Stimulated activated CD8-positive, alpha-beta memory T cell treated with anti-CD3 and anti-CD28 coated beads, Interleukin-4, amount 100 ng/mL, for 24 hours (primary cell): ENCODE data around the gene NAV2.

Source experiments
- DNase-seq: peaks from one replicate; pipeline ENCODE4 v3.0.0-alpha.2; 2020; ENCODE audit warnings: low read depth

The NAV2 gene

DNA sequence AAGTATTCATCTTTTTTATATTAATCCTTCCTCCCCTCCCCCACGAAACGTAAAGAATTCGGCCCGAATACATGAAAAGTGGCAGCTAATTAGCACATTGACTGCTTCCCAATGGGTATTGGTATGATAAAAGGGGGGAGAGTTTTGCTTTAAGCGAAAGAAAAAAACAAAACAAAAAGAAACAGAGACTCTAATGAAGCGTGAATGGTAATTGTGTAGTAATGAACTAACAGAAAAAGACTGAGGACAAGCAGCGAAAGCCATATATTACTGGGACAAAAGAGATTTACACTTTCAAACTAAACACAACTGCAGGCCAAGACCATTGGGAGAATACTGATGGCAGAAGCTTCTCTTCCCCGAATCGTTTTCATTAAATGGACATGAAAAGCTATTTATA lies 445.1 kb downstream of the NAV2 start:
- no peak for DNase-seq

DNA sequence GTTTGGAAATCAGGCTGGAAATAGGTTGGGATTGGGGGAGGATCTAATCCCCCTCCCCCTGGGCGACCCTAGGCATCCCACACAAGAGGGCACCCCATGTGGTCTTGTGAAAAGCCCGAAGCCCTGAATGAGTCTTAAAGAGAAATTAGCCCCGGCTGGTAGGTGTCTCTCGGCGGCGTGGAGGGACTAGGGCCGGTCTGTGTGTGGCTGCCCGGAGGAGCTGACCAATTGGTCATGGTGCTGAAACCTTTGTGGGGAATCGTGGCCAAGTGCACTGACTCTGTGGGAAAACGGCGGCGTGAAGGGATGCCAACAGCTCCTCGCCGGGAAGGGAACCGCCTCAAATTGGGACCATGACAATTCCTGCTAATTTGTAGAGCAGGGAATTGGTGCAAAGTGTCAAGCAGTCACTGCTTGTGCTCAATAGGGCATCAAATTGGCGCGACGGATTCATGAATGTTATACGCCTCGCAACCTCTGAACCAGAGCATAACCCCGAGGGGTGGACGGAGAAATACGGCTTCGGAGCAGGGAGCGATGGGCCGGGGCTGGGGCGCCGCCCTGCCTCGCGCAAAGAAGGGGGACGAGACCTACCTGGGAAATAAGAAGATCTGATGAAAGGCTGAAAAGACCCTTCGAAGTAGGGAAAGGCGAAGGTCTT lies 446.1 kb downstream of the NAV2 start:
- no peak for DNase-seq

- DNase-seq = no peak
Observed at GRCh38 chr11:20159466-20160381, 447.1 kb downstream of the NAV2 start.

DNA sequence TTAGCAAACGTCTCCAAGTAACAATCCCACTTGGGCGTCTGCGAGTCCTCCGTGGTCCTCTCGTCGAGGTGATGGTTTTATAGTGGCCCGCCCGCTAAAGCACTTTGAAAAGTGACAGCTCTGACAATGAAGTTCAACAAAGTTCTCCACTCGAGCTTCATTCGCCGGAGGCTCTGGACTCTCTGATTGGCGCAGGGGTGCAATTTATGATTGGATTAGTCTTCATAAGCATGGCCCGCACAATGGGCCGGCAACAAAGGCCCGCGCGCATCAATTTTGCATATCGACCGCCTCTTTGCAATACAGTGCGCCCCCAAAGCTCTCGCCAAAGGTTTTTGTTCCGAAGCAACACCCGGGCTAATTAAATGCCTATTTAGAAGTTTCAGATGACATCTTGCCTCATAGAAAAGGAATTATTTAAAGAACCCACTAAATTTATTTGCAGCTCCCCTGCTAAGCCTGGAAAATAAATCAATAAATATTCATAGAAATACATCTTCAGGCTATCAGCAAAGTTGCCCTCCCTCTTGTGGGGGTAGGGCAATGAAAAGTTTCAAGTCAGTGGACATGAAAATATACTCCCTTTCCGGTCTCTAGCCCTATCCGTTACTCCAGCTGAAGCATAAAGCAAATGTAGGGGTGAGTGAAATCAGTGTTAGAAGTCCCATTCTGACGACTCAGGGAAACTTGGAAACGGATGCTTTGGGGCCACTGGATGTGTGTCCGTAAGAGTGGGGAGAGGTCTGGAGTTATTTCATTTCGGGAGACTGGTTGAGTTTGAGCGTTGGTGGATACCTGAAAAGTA lies 448.0 kb downstream of the NAV2 start, which contains the start of gene DBX1:
Gene DBX1 (minus strand): TSS at position 51 of the 805 bp plus-strand sequence. CDS start 151 bp downstream, outside the sequence.
- no peak for DNase-seq

DNA sequence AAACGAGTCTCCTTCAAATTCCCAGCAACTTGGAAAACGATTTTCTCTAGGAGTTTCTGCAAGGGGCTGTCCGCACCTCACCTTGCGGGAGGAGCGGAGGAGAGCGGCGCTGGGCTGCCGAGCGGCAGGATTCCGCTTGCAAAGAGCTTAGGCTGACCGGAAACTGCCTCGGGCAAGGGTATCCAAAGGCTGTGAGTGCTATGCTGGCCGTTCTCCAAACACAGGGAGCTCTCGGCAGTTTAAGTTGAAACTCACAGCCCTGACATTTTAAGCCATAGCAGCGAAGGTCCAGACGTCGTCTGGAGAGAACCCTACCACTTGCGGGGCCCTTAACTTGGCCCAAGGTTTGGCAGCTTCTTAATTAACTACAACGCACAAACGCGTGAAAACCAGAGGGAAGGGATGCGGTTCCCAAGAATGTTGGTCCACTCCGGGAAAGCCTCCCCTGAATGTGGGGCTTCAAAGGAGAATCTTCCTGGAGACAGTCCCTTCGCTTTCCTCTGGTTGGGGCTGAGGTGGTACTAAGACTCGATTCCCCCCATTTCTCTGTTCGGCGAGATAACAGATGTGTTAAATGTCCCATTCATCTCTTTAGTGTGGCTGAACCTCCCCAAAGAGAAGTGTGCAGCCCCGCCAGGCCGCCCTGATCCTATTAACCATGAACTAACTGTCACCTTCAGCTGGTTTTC lies 448.7 kb downstream of the NAV2 start:
- DNase-seq = no peak

DNA sequence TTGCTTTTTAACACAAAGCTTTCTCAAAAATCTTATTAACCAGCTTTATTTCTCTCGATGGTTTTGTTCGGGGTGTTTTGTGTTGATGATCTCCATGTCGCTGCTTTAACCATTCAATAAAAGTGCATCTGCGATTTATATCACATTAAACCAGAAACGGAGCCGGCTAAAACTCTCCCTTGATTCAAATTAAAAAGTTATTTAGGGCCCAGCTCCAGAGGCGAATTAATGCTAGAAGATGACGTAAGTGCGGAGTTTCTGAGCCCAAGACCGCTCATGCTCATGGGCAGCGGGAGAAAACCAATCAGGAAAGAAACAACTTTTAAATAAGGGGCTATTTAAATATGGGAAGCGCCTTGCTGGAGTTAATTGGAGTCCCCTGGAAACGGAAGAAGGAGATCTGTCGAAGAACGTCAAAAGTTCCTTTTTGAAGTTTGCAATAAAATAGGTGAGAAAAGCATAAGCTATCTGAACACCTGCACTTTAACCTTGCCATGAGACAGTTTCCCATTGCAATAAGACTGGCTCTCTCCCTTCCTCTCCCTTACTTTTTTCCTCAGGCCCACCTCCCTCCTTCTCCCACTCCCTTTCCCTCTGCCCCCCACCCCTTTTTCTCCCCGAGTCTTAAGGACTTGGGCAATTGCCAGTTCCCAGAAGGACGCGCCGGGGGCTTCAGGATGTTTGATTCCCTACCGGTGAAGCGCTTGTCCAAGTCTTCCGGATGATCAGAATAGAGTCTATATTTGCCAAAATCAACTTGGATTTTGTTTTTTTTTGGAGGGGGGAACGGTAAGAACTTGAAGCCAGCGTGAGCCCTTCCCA lies 449.5 kb downstream of the NAV2 start:
- DNase-seq = no peak

DNA sequence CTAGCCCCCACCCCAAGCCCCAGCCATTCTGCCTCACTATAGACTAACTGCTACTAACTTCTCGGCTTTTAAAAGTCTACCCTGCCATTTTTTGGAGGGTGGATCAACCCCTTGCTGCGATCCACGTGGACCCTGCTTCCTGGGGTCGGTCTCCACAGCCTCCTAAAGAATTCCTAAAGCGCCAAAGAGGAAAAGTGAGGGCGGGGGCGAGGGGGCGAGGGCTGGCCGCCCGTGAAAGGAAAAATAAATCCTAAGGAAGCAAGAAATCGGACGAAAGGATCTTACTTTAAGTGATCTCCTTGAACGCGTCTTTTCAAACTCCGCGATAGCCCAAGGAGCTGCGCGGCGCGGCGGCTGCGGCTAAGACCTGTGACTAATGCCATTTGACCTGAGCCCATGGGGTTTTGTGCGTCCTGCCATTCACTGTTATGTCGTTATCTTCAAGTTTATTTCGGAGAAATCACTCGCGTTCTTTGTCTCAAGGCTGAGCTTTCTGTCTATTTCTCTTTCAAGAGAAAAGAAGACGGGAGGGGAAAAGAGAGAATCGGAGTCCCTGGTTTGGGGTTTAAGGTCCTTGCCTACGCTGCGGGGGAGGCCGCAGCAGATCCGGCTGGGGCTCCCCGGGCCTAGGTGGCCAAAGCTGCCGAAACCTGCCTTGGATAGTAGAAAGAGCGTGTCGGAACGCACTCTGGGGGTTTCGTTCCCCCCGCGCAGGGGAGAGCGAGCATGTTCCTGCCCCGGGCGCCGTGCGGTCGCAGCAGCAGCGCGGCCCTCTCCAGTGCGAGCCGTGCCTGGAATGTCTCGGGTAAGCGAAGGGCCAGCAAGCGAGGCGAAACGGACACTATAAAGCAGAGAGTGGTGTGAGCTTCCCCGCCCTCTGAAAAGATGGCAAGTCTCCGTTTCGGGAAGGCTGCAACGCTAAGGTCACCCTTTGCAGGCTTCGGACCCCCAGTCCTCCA lies 450.5 kb downstream of the NAV2 start:
- no peak for DNase-seq

DNA sequence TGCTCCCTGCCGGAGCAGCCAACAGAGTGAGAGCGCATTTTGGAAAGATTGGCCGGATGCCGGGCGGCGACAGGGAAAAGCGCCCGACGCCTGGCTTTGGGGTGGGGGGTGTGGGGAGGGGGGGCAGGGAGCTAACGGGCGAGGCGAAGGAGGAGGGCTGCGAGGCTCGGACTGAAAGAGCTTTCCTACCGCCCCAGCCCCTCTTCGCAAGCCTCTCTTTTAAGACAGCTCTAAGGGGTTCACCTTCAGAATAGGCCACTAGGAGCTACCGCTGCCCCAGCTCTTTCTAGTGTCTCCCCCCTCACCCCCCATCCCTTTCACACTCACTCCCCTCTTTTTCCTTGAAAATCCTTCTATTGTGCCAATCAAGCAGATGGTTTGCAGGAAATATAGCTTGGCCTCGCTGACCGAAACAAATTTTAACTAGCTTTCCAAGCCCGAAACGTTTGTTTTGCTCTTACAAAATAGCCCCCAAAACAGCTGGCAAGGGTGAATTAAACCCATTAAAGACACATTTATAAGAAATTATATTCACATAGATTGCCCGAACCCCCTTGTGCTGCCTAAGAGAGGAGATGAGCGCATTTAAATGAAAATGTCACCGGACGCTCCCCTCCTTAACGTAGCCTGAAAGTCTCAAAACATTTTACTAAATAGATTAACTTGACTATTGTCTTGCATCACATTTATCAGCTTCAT lies 451.3 kb downstream of the NAV2 start:
- DNase-seq = no peak
